Astrocyte of the spinal cord (primary cell): Measurements from ENCODE around the gene CHAF1A.

ENCODE experiments used
- DNase-seq: peaks from one replicate; pipeline ENCODE4 v3.0.0; 2011; ENCODE audit warnings: low read depth, low spot score
- H3K4me3 ChIP-seq: 2 replicates; pipeline ENCODE4 v1.5.1; 2011; ENCODE audit warnings: low read depth, mild to moderate bottlenecking, low read length, moderate library complexity
- CTCF ChIP-seq: IDR thresholded peaks from 2 replicates; pipeline ENCODE4 v1.5.1; 2012; ENCODE audit warnings: low read depth, mild to moderate bottlenecking, low read length, inconsistent platforms
- in situ Hi-C: cut with HindIII; loops from 2 replicates; pipeline ENCODE4 v1.10.0; 2017; ENCODE audit warnings: low sequenced_read_pairs

CHAF1A gene

GRCh38 chr19:4430760-4431159, 28.3 kb downstream of the CHAF1A start:
- no peak for TF ChIP-seq CTCF
- in situ Hi-C loops = no loop called here
- DNase-seq = no peak
- no peak overlapping the region for H3K4me3 ChIP-seq

- in situ Hi-C loops = no loop called here
- no peak overlapping the region for H3K4me3 ChIP-seq
- DNase-seq = no peak
- TF ChIP-seq CTCF = no peak
These were observed 28.9 kb downstream of the CHAF1A start for GRCh38 chr19:4431296-4431695.

GRCh38 chr19:4431808-4432674, 29.6 kb downstream of the CHAF1A start:
- H3K4me3 ChIP-seq = no peak overlapping the region
- TF ChIP-seq CTCF = no peak
- DNase-seq = no peak

GRCh38 chr19:4432918-4433506, 30.6 kb downstream of the CHAF1A start:
- TF ChIP-seq CTCF = no peak
- H3K4me3 ChIP-seq = no peak overlapping the region
- no peak for DNase-seq
- in situ Hi-C loops = no loop called here

More at GRCh38 chr19:4431808-4432674, 29.6 kb downstream of the CHAF1A start:
- in situ Hi-C loops = no loop called here

GRCh38 chr19:4434391-4434790, 32.0 kb downstream of the CHAF1A start:
- in situ Hi-C loops = no loop called here
- DNase-seq = no peak
- H3K4me3 ChIP-seq = no peak overlapping the region
- no peak for TF ChIP-seq CTCF

GRCh38 chr19:4436231-4436630, 33.8 kb downstream of the CHAF1A start:
- in situ Hi-C loops = no loop called here
- no peak for TF ChIP-seq CTCF
- no peak for DNase-seq
- H3K4me3 ChIP-seq = no peak overlapping the region
